GM19023 (cell line): ENCODE results near the gene INTS3.
A peak's percentile ranks its signal among the peaks of the same experiment; 100 is the strongest.

ENCODE experiments used
- ATAC-seq: cut with Tn5 transposase; IDR thresholded peaks from one replicate; pipeline ENCODE4 v1.9.1; 2021; ENCODE audit warnings: mild to moderate bottlenecking, moderate library complexity; ENCODE audit not compliant: unreplicated experiment

INTS3 gene

DNA sequence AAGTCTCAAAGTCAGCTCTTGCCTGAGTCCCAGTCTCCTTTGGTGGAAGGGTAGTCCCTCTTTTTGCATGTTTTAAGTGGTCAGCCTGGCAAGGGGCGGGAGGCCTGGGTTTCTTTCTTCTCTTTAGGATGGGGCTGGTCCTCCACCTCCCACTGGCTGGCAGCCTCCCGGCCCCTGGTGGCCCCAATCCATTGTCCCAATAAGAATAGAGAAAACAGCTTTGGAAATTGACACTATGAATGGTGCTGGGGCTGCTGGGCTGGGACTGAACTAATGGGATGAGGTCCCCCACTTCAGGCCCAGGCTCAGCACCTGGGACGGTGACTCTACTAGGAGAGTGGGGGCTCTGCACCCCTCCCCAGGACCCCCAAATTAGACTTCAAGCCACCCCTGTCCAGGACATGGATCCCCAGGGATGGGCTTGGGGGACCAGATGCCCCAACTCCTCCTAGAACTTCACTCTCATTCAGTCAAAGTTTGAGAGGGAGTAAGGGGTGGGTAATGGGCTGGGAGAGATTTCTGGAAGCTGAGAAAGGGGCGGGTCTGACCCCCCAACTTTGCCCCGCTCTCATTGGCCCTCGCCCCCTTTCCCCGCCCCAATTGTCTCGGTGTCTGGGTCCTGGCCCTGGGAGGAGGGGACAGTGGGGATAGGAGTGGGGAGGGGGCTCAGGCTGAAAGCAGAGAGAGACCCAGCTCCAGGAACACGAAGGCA is 65.6 kb downstream of the INTS3 start:
- ATAC-seq, result no peak

DNA sequence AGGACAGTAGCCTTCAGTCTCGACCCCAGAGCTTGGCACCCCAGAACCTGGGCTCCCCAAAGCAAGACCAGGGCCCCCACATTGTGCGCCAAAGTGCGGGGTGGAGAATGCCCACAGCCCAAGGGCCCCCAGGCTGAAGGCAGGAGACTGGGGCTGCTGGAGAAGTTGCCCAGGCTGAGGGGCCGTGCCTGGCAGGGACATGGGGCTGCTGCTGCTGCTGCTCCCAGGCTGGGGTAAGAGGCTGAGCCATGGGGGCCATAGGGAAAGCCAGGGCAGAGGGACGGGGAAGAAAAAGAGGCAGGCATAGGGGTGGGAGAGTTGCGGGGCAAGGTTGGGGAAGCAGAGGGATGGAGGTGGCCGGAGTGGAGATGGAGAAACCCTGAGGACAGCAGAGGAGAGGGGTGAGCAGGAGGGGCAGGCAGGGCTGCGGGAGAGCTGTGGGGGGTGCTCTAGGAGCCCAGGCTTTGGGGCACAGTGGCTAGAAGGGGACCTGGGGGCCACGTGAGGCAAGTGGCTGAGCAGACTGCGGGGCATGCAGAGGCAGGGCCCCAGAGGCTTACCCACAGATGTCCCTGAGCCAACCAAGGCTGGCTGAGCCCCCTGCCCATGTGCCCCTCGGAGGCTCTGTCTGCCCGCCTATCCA is 66.2 kb downstream of the INTS3 start:
- ATAC-seq, result no peak

DNA sequence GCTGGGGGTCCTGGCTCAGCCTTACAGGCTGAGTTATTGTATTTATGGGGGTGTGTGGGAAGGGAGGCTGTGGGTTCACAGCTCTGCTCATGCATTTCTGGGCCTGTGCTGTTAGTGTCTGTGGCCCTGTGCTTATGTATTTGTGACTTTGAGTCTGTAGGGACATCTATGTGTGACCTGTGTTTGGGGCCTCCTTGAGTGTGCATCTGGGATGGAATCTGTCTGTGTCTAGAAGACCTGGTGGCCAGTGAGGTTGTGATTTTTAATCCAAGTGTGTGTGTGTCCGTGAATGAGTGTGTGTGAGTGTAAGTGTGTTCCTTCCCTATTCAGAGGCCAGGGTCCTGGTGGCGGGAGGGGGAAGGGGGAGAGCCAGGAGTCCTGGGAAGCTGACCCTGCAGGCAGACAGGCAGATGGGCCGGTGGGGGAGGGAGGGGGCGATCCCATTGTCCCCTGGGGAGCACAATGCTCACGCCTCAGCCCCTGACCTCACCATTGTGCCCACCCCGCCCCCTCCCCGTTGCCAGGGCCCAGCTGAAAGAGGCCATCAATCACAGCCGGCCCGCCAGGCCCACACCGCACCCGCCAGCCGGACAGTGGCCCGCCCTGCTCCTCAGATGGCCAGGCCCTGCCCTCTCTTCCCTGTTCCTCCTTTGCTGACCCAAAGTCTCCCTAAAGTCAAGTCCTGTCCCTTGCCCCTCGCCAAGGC is 66.9 kb downstream of the INTS3 start:
- no peak for ATAC-seq

DNA sequence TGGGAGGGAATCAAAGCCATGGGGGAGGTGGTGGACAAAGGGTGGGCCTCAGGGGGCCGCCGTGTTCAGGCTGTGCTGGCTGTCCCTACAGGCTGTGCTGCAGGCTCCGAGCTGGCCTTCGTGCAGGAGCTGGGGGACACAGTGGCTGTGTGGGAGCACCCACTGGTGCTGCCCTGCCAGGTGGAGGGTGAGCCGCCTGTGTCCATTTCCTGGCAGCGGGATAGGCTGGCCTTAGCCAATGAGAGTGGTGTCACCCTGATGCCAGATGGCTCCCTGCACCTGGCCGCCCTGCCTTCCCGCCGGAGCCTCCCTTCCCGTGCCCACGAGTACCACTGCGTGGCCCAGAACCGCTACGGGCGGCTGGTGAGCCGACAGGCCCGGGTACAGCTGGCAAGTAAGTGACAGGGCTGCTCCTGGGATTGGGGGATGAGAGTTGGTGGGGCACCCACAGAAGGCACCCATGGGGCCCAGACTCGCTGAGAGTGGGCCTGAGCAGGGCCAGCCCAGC is 67.5 kb downstream of the INTS3 start:
- ATAC-seq, result no peak

GRCh38 chr1:153795934-153796785 is 68.3 kb downstream of the INTS3 start:
- ATAC-seq, result no peak

DNA sequence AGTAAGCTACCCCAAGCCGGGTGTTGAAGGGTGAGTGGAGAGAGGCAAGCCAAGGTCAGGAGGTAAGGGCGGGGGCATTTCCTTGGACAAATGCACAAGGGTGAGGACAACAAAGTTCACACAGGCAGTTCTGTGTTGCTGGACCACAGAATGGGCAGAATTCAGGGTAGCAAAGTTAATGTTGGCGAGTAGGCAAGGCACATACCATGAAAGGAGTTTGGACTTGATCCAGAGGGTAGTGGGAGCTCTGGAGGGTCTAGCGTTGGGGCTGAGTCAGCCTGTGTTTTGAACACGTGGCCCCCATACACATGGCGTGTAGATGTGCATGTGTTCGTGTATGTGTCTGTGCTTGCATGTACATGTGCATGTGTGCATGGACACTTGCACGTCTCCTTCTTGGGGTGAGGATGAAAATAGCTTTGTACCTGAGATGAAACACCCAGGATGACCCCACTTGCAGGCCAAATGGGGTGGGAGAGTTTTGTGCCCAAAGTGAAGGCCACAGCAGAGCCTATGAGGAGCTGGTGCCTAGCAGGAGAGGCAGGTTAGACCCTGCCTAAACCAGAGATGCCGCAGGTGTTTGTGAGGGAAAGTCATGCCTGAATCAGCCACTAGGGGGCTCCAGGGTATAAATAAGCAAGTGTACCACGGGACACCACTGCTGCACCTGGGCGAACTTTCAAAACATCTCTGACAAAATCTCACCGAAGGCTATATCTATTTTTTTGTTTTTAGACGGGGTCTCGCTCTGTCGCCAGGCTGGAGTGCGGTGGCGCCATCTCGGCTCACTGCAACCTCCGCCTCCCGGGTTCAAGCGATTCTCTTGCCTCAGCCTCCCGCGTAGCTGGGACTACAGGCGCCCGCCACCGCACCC is 69.2 kb downstream of the INTS3 start:
- ATAC-seq, result no peak

GRCh38 chr1:153798468-153798780 is 70.6 kb downstream of the INTS3 start:
- ATAC-seq, result no peak

GRCh38 chr1:153799016-153799415 is 71.2 kb downstream of the INTS3 start:
- no peak for ATAC-seq

- no peak for ATAC-seq
Measured at GRCh38 chr1:153799566-153800465, 72.0 kb downstream of the INTS3 start.

GRCh38 chr1:153800516-153800915 is 72.7 kb downstream of the INTS3 start:
- no peak for ATAC-seq

- no peak for ATAC-seq
Measured at GRCh38 chr1:153801028-153801625, 73.3 kb downstream of the INTS3 start.

DNA sequence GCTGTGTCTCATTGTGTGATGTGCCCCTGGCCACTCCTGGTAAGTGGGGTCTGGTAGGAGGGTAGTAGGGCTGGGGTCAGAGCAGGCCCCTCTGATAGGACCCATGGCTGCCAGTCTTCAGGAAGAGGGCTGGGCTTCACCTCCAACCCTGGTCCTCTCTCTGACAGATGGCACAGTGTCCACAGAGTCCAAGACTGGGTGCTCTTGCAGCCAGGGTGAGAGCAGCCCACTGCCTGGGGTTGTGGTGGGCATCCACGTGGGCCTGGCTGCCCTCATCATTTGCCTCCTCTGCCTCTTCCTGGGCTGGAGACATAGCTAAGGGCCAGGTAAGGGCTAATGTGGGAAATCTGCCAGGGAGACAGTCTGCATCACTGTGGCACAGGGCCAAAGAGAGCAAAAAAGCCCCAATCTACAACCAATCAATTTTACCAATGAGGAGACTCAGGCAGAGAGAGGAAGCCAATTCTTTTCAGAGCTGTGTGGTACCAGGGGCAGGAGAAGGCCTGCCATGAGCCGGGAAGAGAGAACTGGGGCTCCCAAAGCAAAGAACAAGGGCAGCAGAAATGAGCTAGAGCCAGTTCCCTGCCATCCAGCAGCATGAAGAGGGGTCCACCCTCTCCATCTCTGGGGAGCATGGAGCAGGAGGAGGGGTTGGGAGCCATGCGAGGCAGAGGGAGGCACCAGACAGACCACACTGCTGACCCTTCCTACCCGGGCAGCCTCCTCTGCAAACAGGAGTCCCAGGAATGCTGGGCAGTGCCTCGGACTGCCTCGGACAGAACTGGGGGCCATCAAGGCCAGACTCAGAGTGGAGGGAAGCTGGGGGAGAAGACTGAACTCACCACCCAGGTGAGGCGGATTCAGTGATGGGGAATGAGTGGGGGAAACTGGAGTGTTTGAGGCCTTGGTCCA is 74.2 kb downstream of the INTS3 start:
- no peak for ATAC-seq

- ATAC-seq, result no peak
Measured at GRCh38 chr1:153803470-153804056, 75.7 kb downstream of the INTS3 start.

GRCh38 chr1:153804112-153804511 is 76.3 kb downstream of the INTS3 start:
- ATAC-seq, result no peak

DNA sequence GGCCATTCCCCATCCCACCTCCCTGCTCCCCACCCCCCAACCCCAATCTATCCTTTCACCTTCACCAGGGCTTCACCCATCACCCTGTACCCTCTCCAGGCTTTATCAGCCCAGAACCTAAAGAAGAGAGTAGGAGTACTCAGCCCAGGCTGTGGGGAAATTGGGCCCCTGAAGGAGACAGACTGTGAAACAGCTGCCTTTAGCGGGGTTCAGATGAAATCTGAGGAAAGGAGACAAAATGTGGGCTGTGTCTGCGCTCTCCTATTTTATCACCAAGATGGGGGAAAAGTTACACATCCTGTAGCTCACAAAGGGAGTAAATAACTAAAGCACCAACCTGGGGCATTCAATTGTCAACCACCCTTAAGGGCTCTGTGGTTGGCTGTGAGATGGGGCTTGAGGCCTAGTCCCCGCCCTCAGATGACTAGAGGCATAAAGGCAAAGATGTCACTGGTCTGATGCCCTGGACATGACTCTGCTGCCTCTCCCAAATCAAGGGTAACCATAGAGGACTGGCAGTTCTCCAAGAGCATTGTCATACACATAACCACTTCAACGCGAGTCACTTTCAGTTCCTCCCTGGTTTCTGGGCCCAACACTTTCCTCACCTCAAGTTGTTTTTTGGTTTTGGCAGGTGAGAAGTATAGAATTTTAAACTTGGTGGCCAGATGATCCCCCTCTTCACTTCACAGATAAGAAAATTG is 77.3 kb downstream of the INTS3 start:
- peak; percentile 90 for ATAC-seq

- peak; percentile 4 for ATAC-seq
Measured at GRCh38 chr1:153805886-153806719, 78.3 kb downstream of the INTS3 start.
